Stimulated activated CD4-positive, alpha-beta T cell treated with anti-CD3 and anti-CD28 coated beads, Interleukin-15, amount 100 ng/mL, for 1 hour (primary cell): ENCODE results near the gene KIAA1671.

Source experiments
- DNase-seq, 2 donors: peaks; one replicate each; pipeline ENCODE4 v3.0.0-alpha.2; 2020; ENCODE audit warnings: low read depth in 1 of 2, low spot score in 1 of 2

KIAA1671 gene

GRCh38 chr22:25012741-25013143 is 60.2 kb downstream of the KIAA1671 start:
- DNase-seq = no peak

DNA sequence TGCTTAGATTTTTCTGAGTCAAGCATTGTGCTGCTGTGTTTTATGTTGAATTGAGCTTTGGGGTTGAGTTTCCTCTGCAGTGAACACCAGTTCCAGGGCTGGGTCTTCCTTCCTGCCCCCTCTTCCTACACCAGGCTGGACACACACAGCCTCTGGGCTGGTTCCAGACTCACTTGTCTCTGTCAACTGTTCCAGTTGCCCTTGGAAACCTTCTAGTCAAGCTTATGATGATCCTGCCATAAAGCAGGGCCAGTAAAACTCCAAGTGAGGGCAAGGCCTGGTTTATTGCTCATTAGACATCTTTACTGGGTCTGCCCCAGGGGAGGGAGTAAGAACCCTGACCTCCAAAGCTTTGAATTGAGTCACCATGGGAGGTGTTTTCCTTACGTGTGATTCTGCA is 61.1 kb downstream of the KIAA1671 start:
- no peak for DNase-seq

GRCh38 chr22:25014896-25015755 is 62.6 kb downstream of the KIAA1671 start:
- DNase-seq = no peak

DNA sequence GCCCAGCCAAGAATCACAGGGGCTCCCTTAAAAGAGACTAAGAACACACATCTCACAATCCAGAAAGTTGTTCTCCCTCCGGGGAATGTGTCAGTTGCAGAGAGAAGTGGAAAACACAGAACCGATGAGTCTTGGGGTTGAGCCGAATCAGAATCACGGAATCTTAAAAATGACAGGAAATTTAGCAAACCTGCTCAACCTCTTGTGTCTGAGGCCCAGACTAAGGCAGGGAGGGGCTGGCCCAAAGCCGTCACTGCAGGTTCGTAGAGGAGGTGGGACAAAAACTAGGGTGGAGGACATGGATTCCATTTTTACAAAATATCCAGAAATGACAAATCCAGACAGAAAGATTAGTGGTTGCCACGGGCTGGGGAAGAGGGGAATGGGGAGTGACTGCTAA is 63.8 kb downstream of the KIAA1671 start:
- DNase-seq = no peak

DNA sequence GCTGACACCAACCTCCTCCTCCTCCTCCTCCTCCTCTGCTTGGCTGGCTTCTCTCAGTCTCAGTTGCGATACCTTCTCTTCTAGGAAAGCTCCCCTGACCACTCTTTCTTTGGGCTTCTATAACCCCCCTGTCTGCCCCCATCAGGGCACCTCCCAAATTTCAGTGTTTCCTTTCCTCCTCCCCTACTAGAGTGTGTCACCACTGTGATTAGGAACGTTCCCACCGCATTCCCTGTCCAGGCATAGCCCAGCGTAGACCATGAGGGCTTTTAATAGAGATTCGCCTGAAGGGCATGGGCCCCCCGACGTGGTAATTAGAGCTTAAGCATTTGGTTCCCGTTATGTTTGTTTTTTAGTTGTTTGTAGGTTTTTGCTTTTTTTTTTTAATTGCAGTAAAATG is 65.5 kb downstream of the KIAA1671 start:
- no peak for DNase-seq

DNA sequence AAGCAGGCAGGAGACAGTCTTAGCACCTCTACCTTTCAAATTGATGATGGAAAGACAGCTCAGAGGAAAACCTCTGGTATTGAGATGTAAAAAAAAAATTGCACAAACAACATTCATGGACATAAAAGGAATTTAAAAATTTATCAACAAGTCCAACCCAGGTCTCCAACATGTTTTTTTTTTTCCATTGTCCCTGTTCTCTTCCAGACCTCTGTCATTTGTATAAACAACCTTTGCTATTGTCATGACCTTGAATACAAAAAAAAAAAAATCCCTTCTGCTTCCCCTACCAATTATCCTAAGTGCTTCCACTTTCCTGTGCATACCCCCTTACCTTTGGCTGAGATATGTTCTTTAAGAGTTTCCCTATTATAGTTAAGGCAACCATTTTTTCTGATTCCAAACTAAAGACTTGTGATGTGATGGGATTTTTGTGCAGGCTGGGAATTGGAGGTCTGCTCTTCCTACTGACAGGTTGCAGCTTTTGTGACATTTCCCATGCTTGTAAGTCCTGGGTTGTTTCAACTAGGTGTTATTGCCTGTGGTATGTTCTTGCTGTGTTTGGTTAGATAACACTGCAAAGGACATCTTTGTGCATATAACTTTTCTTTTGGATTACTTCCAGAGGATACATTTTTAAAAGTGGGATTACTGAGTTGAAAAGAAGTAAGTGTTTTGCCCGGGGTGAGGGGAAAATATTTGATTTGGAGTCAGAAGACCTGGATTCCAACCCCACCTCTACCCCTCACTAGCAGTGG is 67.1 kb downstream of the KIAA1671 start:
- no peak for DNase-seq

GRCh38 chr22:25021409-25021808 is 68.9 kb downstream of the KIAA1671 start:
- DNase-seq = no peak

DNA sequence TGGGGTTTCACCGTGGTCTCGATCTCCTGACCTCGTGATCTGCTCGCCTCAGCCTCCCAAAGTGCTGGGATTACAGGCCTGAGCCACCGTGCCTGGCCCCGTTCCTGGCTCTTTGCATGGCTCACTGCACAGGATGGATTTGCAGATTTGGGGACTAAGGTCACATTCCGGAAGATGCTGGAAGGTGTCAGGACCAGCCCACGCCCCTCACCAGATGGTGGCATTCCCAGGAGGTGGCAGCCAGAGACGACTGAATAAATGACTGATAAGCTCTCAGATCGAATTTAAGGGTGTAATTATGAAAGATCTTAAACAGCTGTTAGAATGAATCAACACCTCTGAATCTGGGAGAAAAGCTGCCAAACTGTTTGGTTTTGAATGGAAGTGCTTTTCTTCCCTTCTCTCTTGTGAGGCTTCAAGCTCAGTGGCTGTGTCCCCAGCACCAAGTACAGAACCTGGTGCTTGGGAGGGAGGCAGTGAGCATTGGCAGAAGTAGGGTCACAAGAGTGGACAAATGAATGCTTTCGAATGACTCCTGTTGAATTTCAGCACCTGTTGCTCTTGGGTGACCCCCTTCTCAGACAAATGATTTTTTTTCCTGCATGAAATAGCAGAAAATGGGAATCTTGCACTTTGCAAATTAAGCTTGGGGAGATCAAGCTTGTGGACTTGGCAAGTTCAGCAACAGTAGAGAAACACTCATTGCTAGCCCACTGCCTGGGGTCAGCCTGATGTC is 69.6 kb downstream of the KIAA1671 start:
- DNase-seq = no peak

DNA sequence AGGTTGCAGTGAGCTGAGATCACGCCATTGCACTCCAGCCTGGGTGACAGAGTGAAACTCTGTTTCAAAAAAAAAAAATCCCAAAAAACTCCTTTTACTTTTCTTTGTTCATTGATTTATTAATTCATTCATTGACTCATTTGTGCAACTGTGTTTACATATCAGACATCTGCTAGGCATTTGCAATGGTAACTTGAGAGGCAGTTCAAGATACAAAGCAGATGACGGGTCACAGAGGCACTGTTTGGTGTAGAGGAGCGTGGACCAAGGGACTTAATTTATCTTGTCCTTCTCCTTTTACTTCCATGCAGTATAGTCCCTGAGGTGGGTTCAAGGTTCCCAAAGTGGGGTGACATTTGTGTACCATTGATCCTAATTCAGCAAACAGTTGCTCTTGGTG is 71.4 kb downstream of the KIAA1671 start:
- no peak for DNase-seq

DNA sequence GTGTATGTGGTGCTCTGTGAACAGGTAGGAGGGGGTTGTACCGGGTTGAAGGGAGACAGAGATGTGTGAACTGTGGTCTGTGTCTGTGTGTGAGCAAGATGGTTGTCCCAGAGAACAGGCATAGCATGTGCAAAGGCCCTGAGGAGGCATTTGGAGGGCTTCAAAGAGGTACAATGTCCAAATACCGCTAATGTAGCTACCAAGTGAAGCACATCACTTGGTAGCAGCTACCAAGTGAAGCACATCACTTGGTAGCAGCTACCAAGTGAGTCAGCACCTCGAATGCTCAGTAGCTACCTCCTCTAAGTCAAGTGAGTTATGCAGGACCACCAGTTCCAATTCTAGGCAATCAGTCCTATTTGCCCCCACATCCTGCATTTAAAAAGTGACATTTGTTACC is 72.4 kb downstream of the KIAA1671 start:
- DNase-seq = no peak

DNA sequence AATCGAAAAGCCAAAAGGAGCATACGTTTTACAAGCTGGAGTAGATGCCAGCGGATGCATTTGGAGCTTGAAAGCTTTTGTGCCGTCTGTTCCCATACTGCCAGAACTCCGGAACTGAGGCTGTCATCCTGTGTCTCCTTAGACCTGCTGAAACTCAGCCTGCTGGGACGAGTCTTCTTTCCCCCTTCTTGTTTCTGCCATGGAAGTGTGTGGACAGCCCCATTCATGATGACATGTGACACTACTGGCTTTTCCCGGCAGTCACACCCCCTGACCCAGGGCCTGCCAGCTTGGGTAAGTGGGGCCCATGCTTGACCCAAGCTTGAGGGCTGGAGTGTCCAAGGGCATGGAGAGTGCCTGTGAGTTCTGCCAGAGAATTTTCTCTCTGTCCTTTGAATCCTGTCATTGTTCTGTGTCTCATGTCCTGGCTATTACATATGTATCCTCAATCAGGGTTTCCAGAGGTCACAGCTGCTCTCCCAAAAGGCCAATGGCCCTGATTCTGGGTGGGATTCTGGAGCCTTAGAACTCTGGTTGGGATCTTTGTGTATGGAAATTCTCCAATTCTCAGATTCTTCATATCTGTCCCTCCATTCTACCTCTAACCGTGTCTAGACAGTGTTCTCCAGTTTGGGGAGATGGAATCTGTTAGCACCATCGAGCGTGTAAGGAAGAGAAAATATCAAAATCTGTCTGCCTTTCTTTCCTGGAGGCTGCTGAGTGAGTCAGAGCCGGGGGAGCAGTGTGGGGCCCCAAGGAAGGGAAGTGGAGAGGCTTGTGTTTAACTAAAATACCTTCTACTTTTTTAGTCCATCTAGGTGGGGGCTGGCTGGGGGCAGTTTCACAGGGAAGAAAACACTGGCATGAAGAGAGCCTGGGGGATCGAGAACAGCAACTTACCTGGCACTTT is 73.2 kb downstream of the KIAA1671 start:
- DNase-seq = no peak

- no peak for DNase-seq
These were observed 74.8 kb downstream of the KIAA1671 start for GRCh38 chr22:25027043-25027906.

DNA sequence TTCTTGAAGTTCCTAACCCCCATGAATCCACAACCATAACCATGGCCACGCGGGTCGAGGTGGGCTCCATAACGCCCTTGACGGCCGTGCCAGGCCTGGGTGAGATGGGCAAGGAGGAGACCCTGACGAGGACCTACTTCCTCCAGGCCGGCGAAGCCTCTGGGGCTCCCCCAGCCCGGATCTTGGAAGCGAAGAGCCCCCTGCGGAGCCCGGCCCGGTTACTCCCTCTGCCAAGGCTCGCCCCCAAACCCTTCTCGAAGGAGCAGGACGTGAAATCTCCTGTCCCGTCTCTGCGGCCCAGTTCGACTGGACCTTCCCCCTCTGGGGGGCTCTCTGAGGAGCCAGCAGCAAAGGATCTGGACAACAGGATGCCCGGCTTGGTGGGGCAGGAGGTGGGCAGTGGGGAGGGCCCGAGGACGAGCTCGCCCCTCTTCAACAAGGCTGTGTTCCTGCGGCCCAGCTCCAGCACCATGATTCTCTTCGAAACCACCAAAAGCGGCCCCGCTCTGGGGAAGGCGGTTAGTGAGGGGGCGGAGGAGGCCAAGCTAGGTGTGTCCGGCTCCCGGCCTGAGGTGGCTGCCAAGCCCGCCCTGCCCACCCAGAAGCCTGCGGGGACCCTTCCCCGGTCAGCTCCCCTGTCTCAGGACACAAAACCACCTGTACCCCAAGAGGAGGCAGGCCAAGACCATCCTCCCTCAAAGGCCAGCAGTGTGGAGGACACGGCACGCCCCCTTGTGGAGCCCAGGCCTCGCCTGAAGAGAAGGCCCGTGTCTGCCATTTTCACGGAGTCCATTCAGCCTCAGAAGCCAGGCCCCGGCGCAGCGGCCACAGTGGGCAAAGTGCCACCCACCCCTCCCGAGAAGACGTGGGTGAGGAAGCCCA is 75.7 kb downstream of the KIAA1671 start:
- no peak for DNase-seq

GRCh38 chr22:25028841-25029141 is 76.3 kb downstream of the KIAA1671 start:
- DNase-seq = no peak

GRCh38 chr22:25029181-25029580 is 76.7 kb downstream of the KIAA1671 start:
- DNase-seq = no peak

- DNase-seq = no peak
These were observed 78.1 kb downstream of the KIAA1671 start for GRCh38 chr22:25030636-25031035.

DNA sequence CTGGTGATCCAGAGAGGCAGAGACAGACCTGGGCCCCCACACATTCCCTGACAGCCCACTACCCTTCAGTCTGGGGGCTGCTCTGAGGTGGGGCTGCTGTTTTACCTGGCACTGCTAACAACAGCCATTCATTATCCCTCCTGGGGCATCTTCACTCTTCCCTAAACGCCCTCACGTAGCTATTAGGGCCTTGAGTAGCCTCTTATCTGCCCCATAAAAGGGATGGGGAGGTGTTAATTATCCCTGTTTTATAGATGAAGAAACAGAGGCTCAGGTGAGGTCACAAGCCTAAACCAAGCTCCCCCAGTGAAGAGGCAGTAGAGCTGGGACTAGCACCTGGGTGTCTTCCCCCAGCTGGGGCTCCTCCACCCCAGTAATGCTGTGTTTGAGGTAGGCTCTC is 79.5 kb downstream of the KIAA1671 start:
- no peak for DNase-seq

DNA sequence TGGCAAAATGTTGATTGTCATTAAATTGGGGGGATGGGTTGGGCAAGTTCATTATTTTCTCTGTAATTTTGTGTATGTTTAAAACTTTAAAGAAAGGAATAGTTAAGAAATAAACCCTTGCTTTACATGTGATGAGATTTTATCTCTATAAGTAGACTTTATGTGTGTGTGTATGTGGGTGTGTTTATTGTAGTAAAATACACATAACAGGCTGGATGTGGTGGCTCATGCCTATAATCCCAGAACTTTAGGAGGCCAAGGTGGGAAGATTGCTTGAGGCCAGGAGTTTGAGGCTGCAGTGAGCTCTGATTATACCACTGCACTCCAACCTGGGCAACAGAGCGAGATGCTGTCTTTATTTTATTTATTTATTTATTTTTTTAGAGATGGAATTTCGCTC is 83.2 kb downstream of the KIAA1671 start:
- no peak for DNase-seq

- no peak for DNase-seq
These were observed 85.7 kb downstream of the KIAA1671 start for GRCh38 chr22:25038239-25038638.
